OCI-LY7 (cell line): Measurements from ENCODE around the gene RPS27A. TPM values are rescaled to one million over a fixed set of nuclear protein-coding genes. Genes with fewer than 3 reads are reported as not detected.

Experiments
- BruUV-seq: library from RNA; stranded (reverse); fragments of 400-500 nt; replicated peaks from 2 replicates; lab custom pipeline; 2021; lab: Mats Ljungman, UMichigan
- CTCF ChIA-PET: fragments of 300-600 bp; sonication (Branson Sonifier 250); formaldehyde crosslinking; loops from one replicate; lab custom pipeline; 2022; ENCODE audit warnings: antibody characterized with exemption; ENCODE audit not compliant: unreplicated experiment; lab: Charles Lee
- POLR2A ChIA-PET: fragments of 300-600 bp; sonication (Branson Sonifier 250); formaldehyde crosslinking; loops from one replicate; lab custom pipeline; 2022; ENCODE audit warnings: antibody characterized with exemption; lab: Charles Lee
- DNase-seq: peaks from one replicate; pipeline ENCODE4 v3.0.0-alpha.2; 2015; ENCODE audit warnings: low spot score
- H2AFZ ChIP-seq: fragments of 200-600 bp; sonication (generic), shearing (Covaris generic); 2 replicates; pipeline ENCODE4 v1.6.1; 2014; ENCODE audit warnings: mild to moderate bottlenecking, antibody characterized with exemption, low read length, moderate library complexity
- H3K27ac ChIP-seq: fragments of 200-600 bp; sonication (generic); 2 replicates; pipeline ENCODE4 v1.5.1; 2014; ENCODE audit warnings: mixed run types, low read depth, mild to moderate bottlenecking, moderate library complexity, low read length, inconsistent platforms; ENCODE audit not compliant: poor library complexity, severe bottlenecking
- H3K36me3 ChIP-seq: fragments of 200-600 bp; sonication (generic); 2 replicates; pipeline ENCODE4 v1.6.1; 2014; ENCODE audit warnings: mild to moderate bottlenecking, antibody characterized with exemption, low read length, moderate library complexity, mixed read lengths; ENCODE audit not compliant: insufficient read depth
- H3K4me1 ChIP-seq: fragments of 200-600 bp; sonication (generic); 2 replicates; pipeline ENCODE4 v1.5.1; 2014; ENCODE audit warnings: mild to moderate bottlenecking, low read length; ENCODE audit not compliant: insufficient read depth, poor library complexity, severe bottlenecking
- H3K4me2 ChIP-seq: fragments of 200-600 bp; sonication (generic); 2 replicates; pipeline ENCODE4 v1.6.1; 2014; ENCODE audit warnings: mild to moderate bottlenecking, low read length
- H3K4me3 ChIP-seq: fragments of 200-600 bp; sonication (generic); 2 replicates; pipeline ENCODE4 v1.5.1; 2014; ENCODE audit warnings: mild to moderate bottlenecking, low read depth, low read length; ENCODE audit not compliant: poor library complexity, severe bottlenecking
- H3K79me2 ChIP-seq: fragments of 200-600 bp; sonication (generic); 2 replicates; pipeline ENCODE4 v1.6.1; 2016; ENCODE audit warnings: low read depth, mild to moderate bottlenecking, low read length, moderate library complexity, mixed read lengths; ENCODE audit not compliant: insufficient read depth
- H3K9me2 ChIP-seq: fragments of 200-600 bp; sonication (generic); 2 replicates; pipeline ENCODE4 v1.6.1; 2016; ENCODE audit warnings: mild to moderate bottlenecking, low read length, mixed read lengths; ENCODE audit not compliant: insufficient read depth
- H3K9me3 ChIP-seq: fragments of 200-600 bp; sonication (generic); 2 replicates; pipeline ENCODE4 v1.6.1; 2014; ENCODE audit warnings: mild to moderate bottlenecking, mixed run types, low read length, mixed read lengths
- H4K20me1 ChIP-seq: fragments of 200-600 bp; sonication (generic); 2 replicates; pipeline ENCODE4 v1.6.1; 2014; ENCODE audit warnings: mild to moderate bottlenecking, antibody characterized with exemption, low read length, moderate library complexity, mixed read lengths; ENCODE audit not compliant: insufficient read depth
- CTCF ChIP-seq: fragments of 200-600 bp; sonication (generic); conservative IDR thresholded peaks from 2 replicates; pipeline ENCODE4 v1.5.1; 2014; ENCODE audit warnings: mild to moderate bottlenecking, antibody characterized with exemption, low read length, moderate library complexity, mixed read lengths
- EZH2phosphoT487 ChIP-seq: fragments of 200-600 bp; sonication (generic); IDR thresholded peaks from 2 replicates; pipeline ENCODE4 v1.6.1; 2018; ENCODE audit warnings: low read depth, borderline replicate concordance, mild to moderate bottlenecking, mixed run types, antibody characterized with exemption, low read length, moderate library complexity, mixed read lengths
- intact Hi-C: fragments of 100-400 bp; cut with micrococcal nuclease; formaldehyde crosslinking; loops from one replicate; pipeline ENCODE4 v1.10.0; 2022; ENCODE audit not compliant: unreplicated experiment
- total RNA-seq, 2 experiments: library from RNA; depleted of rRNA in 1 of 2; stranded (reverse); fragments of >200 nt in 1 of 2; shearing (Covaris generic) in 1 of 2; gene quantifications; 2 replicates each; pipeline ENCODE4 v1.2.3, GENCODE V29; 2014 to 2022

Gene RPS27A
- total RNA-seq, 2 experiments from 2014 or later: 1,456 to 1,716 TPM

- TF ChIP-seq EZH2phosphoT487 (no peak), CTCF (no peak)
- intact Hi-C loops: no loop called here
- no peaks in the 10 kb centered on the region for H3K9me2 ChIP-seq
- H2AFZ ChIP-seq: peak overlapping the region; percentile 1; the same call in 1 of the 2 replicates
- H3K79me2 ChIP-seq: peaks cover 43% of the 10 kb centered on the region
- H3K4me2 ChIP-seq: peak overlapping the region; percentile 59
- H4K20me1 ChIP-seq: no peaks in the 10 kb centered on the region; the same call in 1 of the 2 replicates
- H3K4me1 ChIP-seq: peaks cover 11% of the 10 kb centered on the region
- BruUV-seq: TSS peak; percentile 30
- CTCF ChIA-PET: no interaction called here
- peak overlapping the region; percentile 2 for H3K27ac ChIP-seq
- POLR2A ChIA-PET: interaction anchor here (0.7 kb wide), 1 partner anchor 9 kb away, joined by 4 read pairs; no protein-coding TSS in a partner anchor
- peaks cover 26% of the 10 kb centered on the region for H3K36me3 ChIP-seq
- no peaks in the 10 kb centered on the region for H3K9me3 ChIP-seq
- peak overlapping the region; percentile 2 for H3K4me3 ChIP-seq
- DNase-seq: no peak
These were observed 4.3 kb upstream of the RPS27A start for GRCh38 chr2:55228226-55228563.

GRCh38 chr2:55229221-55229620, 3.3 kb upstream of the RPS27A start:
- Histone ChIP-seq H3K4me3 (no peak overlapping the region), H3K9me2 (no peaks in the 10 kb centered on the region), H3K9me3 (no peaks in the 10 kb centered on the region), H3K79me2 (peaks cover 53% of the 10 kb centered on the region), H3K27ac (no peak overlapping the region), H4K20me1 (peaks cover 9% of the 10 kb centered on the region; the same call in 1 of the 2 replicates), H2AFZ (no peak overlapping the region), H3K36me3 (peaks cover 31% of the 10 kb centered on the region), H3K4me1 (peaks cover 19% of the 10 kb centered on the region), H3K4me2 (no peak overlapping the region)
- BruUV-seq: no TSS peak
- DNase-seq: no peak
- intact Hi-C loops: no loop called here
- POLR2A ChIA-PET: interaction anchor here (0.6 kb wide), 1 partner anchor 89 kb away, joined by 3 read pairs; no protein-coding TSS in a partner anchor
- TF ChIP-seq CTCF (no peak), EZH2phosphoT487 (no peak)
- CTCF ChIA-PET: no interaction called here

- peaks cover 63% of the 10 kb centered on the region for H3K79me2 ChIP-seq
- TF ChIP-seq CTCF: no peak
- TF ChIP-seq EZH2phosphoT487: no peak
- H4K20me1 ChIP-seq: peaks cover 22% of the 10 kb centered on the region; the same call in 1 of the 2 replicates
- intact Hi-C loops: no loop called here
- H3K4me2 ChIP-seq: peak overlapping the region; percentile 86
- ChIA-PET CTCF (no interaction called here), POLR2A (no interaction called here)
- H3K27ac ChIP-seq: no peak overlapping the region
- H3K4me1 ChIP-seq: peaks cover 32% of the 10 kb centered on the region
- H3K4me3 ChIP-seq: peak overlapping the region; percentile 94
- H3K9me2 ChIP-seq: no peaks in the 10 kb centered on the region
- no peaks in the 10 kb centered on the region for H3K9me3 ChIP-seq
- H3K36me3 ChIP-seq: peaks cover 36% of the 10 kb centered on the region
- BruUV-seq: no TSS peak
- no peak overlapping the region for H2AFZ ChIP-seq
- DNase-seq: no peak
These were observed 1.9 kb upstream of the RPS27A start for GRCh38 chr2:55230551-55230950.
